SK-N-SH (cell line): ENCODE data around the gene RNGTT. TPM values are rescaled to one million over a fixed set of nuclear protein-coding genes. Genes with fewer than 3 reads are reported as not detected.

ENCODE experiments used
- CTCF ChIA-PET: fragments of 300-600, 350-600 bp; formaldehyde crosslinking; extraction: SDS; loops from one replicate; lab custom pipeline; 2021; lab: Yijun Ruan, JAX
- POLR2A ChIA-PET: fragments of 350-600 bp; sonication (Branson Sonifier 250); formaldehyde crosslinking; extraction: SDS; loops from one replicate; lab custom pipeline; 2020; ENCODE audit warnings: antibody characterized with exemption, inconsistent platforms; lab: Yijun Ruan, JAX
- DNase-seq: peaks from one replicate; pipeline ENCODE4 v3.0.0; 2012
- H2AFZ ChIP-seq: fragments of 200-600 bp; sonication (generic); 2 replicates; pipeline ENCODE4 v1.8.1; 2016; ENCODE audit warnings: antibody characterized with exemption, mild to moderate bottlenecking, low read depth
- H3F3A ChIP-seq: fragments of 200-600 bp; sonication (generic); replicated peaks from 2 replicates; pipeline ENCODE3; 2016; ENCODE audit warnings: antibody characterized with exemption, mild to moderate bottlenecking; ENCODE audit not compliant: insufficient read depth
- H3K27ac ChIP-seq, 2 experiments: fragments of 200-500 bp in 1 of 2; fragments of 200-600 bp in 1 of 2; sonication (Bioruptor generic) in 1 of 2; sonication (generic), shearing (Covaris generic) in 1 of 2; 2 replicates each; pipeline versions ENCODE4 v1.5.1 to v1.6.1; 2014 to 2016; ENCODE audit warnings: low read depth in 2 of 2, inconsistent platforms in 1 of 2, low read length in 1 of 2, mild to moderate bottlenecking in 1 of 2, mixed read lengths in 1 of 2
- H3K27me3 ChIP-seq: fragments of 200-600 bp; sonication (generic), shearing (Covaris generic); 2 replicates; pipeline ENCODE4 v1.6.1; 2016; ENCODE audit warnings: mixed run types; ENCODE audit not compliant: insufficient read depth
- H3K36me3 ChIP-seq, 2 experiments: fragments of 200-500 bp in 1 of 2; fragments of 200-600 bp in 1 of 2; sonication (Bioruptor generic) in 1 of 2; sonication (generic) in 1 of 2; replicated peaks in 1 of 2; 2 replicates each; pipeline versions ENCODE3 to v1.5.1; 2014 to 2016; ENCODE audit warnings: low read length in 1 of 2, mild to moderate bottlenecking in 1 of 2; ENCODE audit not compliant: insufficient read depth in 2 of 2, control insufficient read depth in 1 of 2
- H3K4me1 ChIP-seq, 2 experiments: fragments of 200-500 bp in 1 of 2; fragments of 200-600 bp in 1 of 2; sonication (Bioruptor generic) in 1 of 2; sonication (generic), shearing (Covaris generic) in 1 of 2; 2 replicates each; pipeline versions ENCODE4 v1.5.1 to v1.6.1; 2014 to 2016; ENCODE audit warnings: low read depth in 1 of 2, low read length in 1 of 2, mixed run types in 1 of 2; ENCODE audit not compliant: insufficient read depth in 2 of 2, control insufficient read depth in 1 of 2
- H3K4me2 ChIP-seq: fragments of 200-600 bp; sonication (generic), shearing (Covaris generic); 2 replicates; pipeline ENCODE4 v1.6.1; 2017; ENCODE audit warnings: mixed run types
- H3K4me3 ChIP-seq, 2 experiments: fragments of 200-500 bp in 1 of 2; fragments of 200-600 bp in 1 of 2; sonication (Bioruptor generic) in 1 of 2; sonication (generic), shearing (Covaris generic) in 1 of 2; 2 replicates each; pipeline versions ENCODE4 v1.5.1 to v1.8.1; 2014 to 2016; ENCODE audit warnings: low read depth in 2 of 2, inconsistent platforms in 1 of 2, low read length in 1 of 2, mild to moderate bottlenecking in 1 of 2, mixed read lengths in 1 of 2, moderate library complexity in 1 of 2
- H3K79me2 ChIP-seq: fragments of 200-600 bp; sonication (generic); 2 replicates; pipeline ENCODE4 v1.8.1; 2017; ENCODE audit warnings: mild to moderate bottlenecking; ENCODE audit not compliant: insufficient read depth
- H3K9ac ChIP-seq: fragments of 200-600 bp; sonication (generic); 2 replicates; pipeline ENCODE4 v1.6.1; 2017; ENCODE audit warnings: mixed run types
- H3K9me2 ChIP-seq: fragments of 200-600 bp; sonication (generic); 2 replicates; pipeline ENCODE4 v1.6.1; 2017; ENCODE audit warnings: mixed run types
- H3K9me3 ChIP-seq: fragments of 200-600 bp; sonication (generic); 2 replicates; pipeline ENCODE4 v1.6.1; 2017; ENCODE audit warnings: mixed run types, mild to moderate bottlenecking, moderate library complexity
- H4K20me1 ChIP-seq: fragments of 200-600 bp; sonication (generic); 2 replicates; pipeline ENCODE4 v1.6.1; 2017; ENCODE audit warnings: mild to moderate bottlenecking, mixed run types; ENCODE audit not compliant: insufficient read depth
- CHD2 ChIP-seq: fragments of 150-350 bp; IDR thresholded peaks from 2 replicates; pipeline ENCODE4 v1.6.1; 2018; ENCODE audit warnings: low read length; ENCODE audit not compliant: partially characterized antibody
- CTCF ChIP-seq: fragments of 200-600 bp; sonication (generic); IDR thresholded peaks from 2 replicates; pipeline ENCODE4 v1.6.1; 2017; ENCODE audit warnings: antibody characterized with exemption, mild to moderate bottlenecking, moderate library complexity
- EP300 ChIP-seq, 2 experiments: IDR thresholded peaks; 2 replicates each; pipeline versions ENCODE4 v1.4.0 to v1.6.1; 2012; ENCODE audit warnings: borderline replicate concordance in 1 of 2, low read depth in 1 of 2, low read length in 1 of 2
- FOSL2 ChIP-seq: IDR thresholded peaks from 2 replicates; pipeline ENCODE4 v1.4.0; 2012; ENCODE audit warnings: low read depth, mild to moderate bottlenecking, moderate library complexity, borderline replicate concordance
- FOXM1 ChIP-seq: IDR thresholded peaks from 2 replicates; pipeline ENCODE4 v1.4.0; 2012; ENCODE audit warnings: low read depth, mild to moderate bottlenecking
- GABPA ChIP-seq: IDR thresholded peaks from 2 replicates; pipeline ENCODE4 v1.4.0; 2012; ENCODE audit warnings: low read depth, mild to moderate bottlenecking
- IRF3 ChIP-seq: fragments of 150-350 bp; IDR thresholded peaks from 2 replicates; pipeline ENCODE4 v1.6.1; 2016; ENCODE audit warnings: mild to moderate bottlenecking, low read depth, low read length
- JUND ChIP-seq: IDR thresholded peaks from 2 replicates; pipeline ENCODE4 v1.4.0; 2012
- MAX ChIP-seq: IDR thresholded peaks from 2 replicates; pipeline ENCODE4 v1.4.0; 2012; ENCODE audit warnings: low read depth
- MEF2A ChIP-seq: IDR thresholded peaks from 2 replicates; pipeline ENCODE4 v1.4.0; 2012; ENCODE audit warnings: low read depth, borderline replicate concordance
- MXI1 ChIP-seq: IDR thresholded peaks from 2 replicates; pipeline ENCODE4 v1.6.1; 2012; ENCODE audit warnings: mild to moderate bottlenecking, low read depth, low read length, improper control_type of control experiment
- NFIC ChIP-seq: IDR thresholded peaks from 2 replicates; pipeline ENCODE4 v1.4.0; 2012; ENCODE audit warnings: borderline replicate concordance
- NRF1 ChIP-seq: IDR thresholded peaks from 2 replicates; pipeline ENCODE4 v1.6.1; 2012; ENCODE audit warnings: low read depth, mild to moderate bottlenecking, low read length
- POLR2AphosphoS5 ChIP-seq: IDR thresholded peaks from 2 replicates; pipeline ENCODE4 v1.6.1; 2012; ENCODE audit warnings: low read depth, low read length
- RAD21 ChIP-seq: IDR thresholded peaks from 2 replicates; pipeline ENCODE4 v1.6.1; 2012; ENCODE audit warnings: mild to moderate bottlenecking, low read length
- RFX5 ChIP-seq: IDR thresholded peaks from 2 replicates; pipeline ENCODE4 v1.6.1; 2012; ENCODE audit warnings: mild to moderate bottlenecking, improper control_type of control experiment, low read length
- SMC3 ChIP-seq: IDR thresholded peaks from 2 replicates; pipeline ENCODE4 v1.6.1; 2012; ENCODE audit warnings: low read depth, low read length, improper control_type of control experiment
- TCF12 ChIP-seq: IDR thresholded peaks from 2 replicates; pipeline ENCODE4 v1.4.0; 2012
- polyA plus RNA-seq, 3 experiments: library from polyadenylated mRNA; depleted of rRNA; stranded (reverse); fragments of >200 nt; gene quantifications; 2 replicates each; pipeline ENCODE4 v1.2.3, GENCODE V29; 2012
- TF ChIP-seq, protein P1 (sequence below): fragments of 150-350 bp; IDR thresholded peaks from 2 replicates; pipeline ENCODE4 v1.6.1; 2017; ENCODE audit warnings: antibody characterized with exemption, low read length, low read depth, borderline replicate concordance

Gene RNGTT
- polyA plus RNA-seq, 1 of the 3 experiments (the other 2 are of a cell fraction): 3.3 TPM

DNA sequence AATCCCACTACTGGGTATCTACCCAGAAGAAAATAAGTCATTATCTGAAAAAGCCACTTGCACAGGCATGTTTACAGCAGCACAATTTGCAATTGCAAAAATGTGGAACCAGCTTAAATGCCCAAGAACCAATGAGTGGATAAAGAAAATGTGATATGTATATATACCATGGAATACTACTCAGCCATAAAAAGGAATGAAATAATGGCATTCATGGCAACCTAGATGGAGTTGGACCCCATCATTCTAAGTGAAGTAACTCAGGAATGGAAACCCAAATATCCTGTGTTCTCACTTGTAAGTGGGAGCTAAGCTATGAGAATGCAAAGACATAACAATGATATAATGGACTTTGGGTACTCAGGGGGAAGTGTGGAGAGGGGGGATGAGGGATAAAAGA, 4.6 kb downstream of the RNGTT start:
- H3K36me3 ChIP-seq: peaks cover 0 to 4% of the 10 kb centered on the region in 2 experiments
- H3K27me3 ChIP-seq: no peaks in the 10 kb centered on the region
- POLR2A ChIA-PET: no interaction called here
- no peaks in the 10 kb centered on the region for H3K9me2 ChIP-seq
- TF ChIP-seq CTCF (no peak), NFIC (no peak), TCF12 (no peak), JUND (no peak), RAD21 (no peak), IRF3 (no peak), MEF2A (no peak), FOSL2 (no peak), SMC3 (no peak), RFX5 (no peak), POLR2AphosphoS5 (no peak), FOXM1 (no peak), NRF1 (no peak), MAX (no peak), MXI1 (no peak), EP300 (IDR thresholded peaks at IDR 0.05; ENCODE audit: borderline replicate concordance in 1 of 2, low read depth in 1 of 2, low read length in 1 of 2) (no peak), CHD2 (no peak), GABPA (no peak)
- TF ChIP-seq, protein P1, sequence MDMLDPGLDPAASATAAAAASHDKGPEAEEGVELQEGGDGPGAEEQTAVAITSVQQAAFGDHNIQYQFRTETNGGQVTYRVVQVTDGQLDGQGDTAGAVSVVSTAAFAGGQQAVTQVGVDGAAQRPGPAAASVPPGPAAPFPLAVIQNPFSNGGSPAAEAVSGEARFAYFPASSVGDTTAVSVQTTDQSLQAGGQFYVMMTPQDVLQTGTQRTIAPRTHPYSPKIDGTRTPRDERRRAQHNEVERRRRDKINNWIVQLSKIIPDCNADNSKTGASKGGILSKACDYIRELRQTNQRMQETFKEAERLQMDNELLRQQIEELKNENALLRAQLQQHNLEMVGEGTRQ: no peak
- no peaks in the 10 kb centered on the region for H4K20me1 ChIP-seq
- H2AFZ ChIP-seq: no peak overlapping the region
- H3K4me2 ChIP-seq: no peak overlapping the region
- H3F3A ChIP-seq: peaks cover 4% of the 10 kb centered on the region
- peaks cover 93% of the 10 kb centered on the region for H3K79me2 ChIP-seq
- CTCF ChIA-PET: interaction anchor here (1.4 kb wide), 1 partner anchor 22 kb away, joined by 3 read pairs; no protein-coding TSS in a partner anchor
- no peak overlapping the region for H3K9ac ChIP-seq
- peaks cover 0 to 2% of the 10 kb centered on the region in 2 experiments; a peak in 1 of 4 replicates for H3K4me1 ChIP-seq
- no peaks in the 10 kb centered on the region for H3K9me3 ChIP-seq
- DNase-seq: no peak
- H3K4me3 ChIP-seq: no peak overlapping the region
- no peak overlapping the region for H3K27ac ChIP-seq
